Stimulated activated CD4-positive, alpha-beta T cell treated with anti-CD3 and anti-CD28 coated beads, Interleukin-4, amount 100 ng/mL, for 24 hours (primary cell): Measurements from ENCODE around the gene BBS1.
"Not testable (repeated sequence)": the region's sequence is repeated elsewhere in the genome, so short reads cannot be mapped to it uniquely, and the experiment has no call there.

ENCODE experiments used
- DNase-seq: peaks from one replicate; pipeline ENCODE4 v3.0.0-alpha.2; 2020

Gene BBS1

GRCh38 chr11:66582565-66583147 lies 72.2 kb downstream of the BBS1 start:
- not testable (repeated sequence) for DNase-seq
